Gastrocnemius medialis (tissue), 4 donors: Measurements from ENCODE around the gene DEPP1.

Experiments used
- CTCF ChIP-seq, 5 experiments: fragments of 450-650 bp in 3 of 5; fragments of 200-600 bp in 2 of 5; sonication (generic) in 2 of 5; IDR thresholded peaks in 4 of 5; conservative IDR thresholded peaks in 1 of 5; 1 replicate in 4 of 5; 2 replicates in 1 of 5; pipeline ENCODE4 v1.5.1; 2016 to 2019; ENCODE audit warnings: antibody characterized with exemption in 5 of 5, mild to moderate bottlenecking in 3 of 5, moderate library complexity in 3 of 5
- POLR2A ChIP-seq, 2 donors: fragments of 450-650 bp; IDR thresholded peaks; one replicate each; pipeline ENCODE4 v1.6.1; 2017; ENCODE audit warnings: antibody characterized with exemption in 2 of 2, mild to moderate bottlenecking in 2 of 2, moderate library complexity in 2 of 2

- no peak for TF ChIP-seq CTCF (IDR thresholded peaks at IDR 0.05 in 4 of 5, conservative IDR thresholded peaks at IDR 0.05 in 1 of 5)
- no peak for TF ChIP-seq POLR2A (IDR thresholded peaks at IDR 0.05)
Measured at GRCh38 chr10:44950326-44951225, 28.0 kb downstream of the DEPP1 start.
